Nephron progenitor cell (in vitro differentiated cells): Measurements from ENCODE around the gene CDC42BPA.
"Not testable (repeated sequence)": the region's sequence is repeated elsewhere in the genome, so short reads cannot be mapped to it uniquely, and the experiment has no call there.

Experiments
- DNase-seq: peaks from one replicate; pipeline ENCODE4 v3.0.0; 2021
- H3K27ac Mint-ChIP-seq: 2 replicates; pipeline ENCODE4 v1.8.0; 2021; ENCODE audit warnings: mild to moderate bottlenecking, moderate library complexity, mixed read lengths
- H3K27me3 Mint-ChIP-seq: 2 replicates; pipeline ENCODE4 v1.8.0; 2021; ENCODE audit warnings: mild to moderate bottlenecking, low read depth, mixed read lengths; ENCODE audit not compliant: poor library complexity
- H3K36me3 Mint-ChIP-seq: 2 replicates; pipeline ENCODE4 v1.8.0; 2021; ENCODE audit warnings: low read depth, mixed read lengths
- H3K4me1 Mint-ChIP-seq: 2 replicates; pipeline ENCODE4 v1.8.0; 2021; ENCODE audit warnings: mixed read lengths
- H3K4me3 Mint-ChIP-seq: 2 replicates; pipeline ENCODE4 v1.8.0; 2021; ENCODE audit warnings: mild to moderate bottlenecking, moderate library complexity, mixed read lengths
- H3K9me3 Mint-ChIP-seq: 2 replicates; pipeline ENCODE4 v1.8.0; 2021; ENCODE audit warnings: mild to moderate bottlenecking, moderate library complexity, mixed read lengths
- CTCF ChIP-seq: fragments of 200-600 bp; sonication (generic); IDR thresholded peaks from 2 replicates; pipeline ENCODE4 v1.5.0; 2021; ENCODE audit warnings: antibody characterized with exemption

CDC42BPA gene

DNA sequence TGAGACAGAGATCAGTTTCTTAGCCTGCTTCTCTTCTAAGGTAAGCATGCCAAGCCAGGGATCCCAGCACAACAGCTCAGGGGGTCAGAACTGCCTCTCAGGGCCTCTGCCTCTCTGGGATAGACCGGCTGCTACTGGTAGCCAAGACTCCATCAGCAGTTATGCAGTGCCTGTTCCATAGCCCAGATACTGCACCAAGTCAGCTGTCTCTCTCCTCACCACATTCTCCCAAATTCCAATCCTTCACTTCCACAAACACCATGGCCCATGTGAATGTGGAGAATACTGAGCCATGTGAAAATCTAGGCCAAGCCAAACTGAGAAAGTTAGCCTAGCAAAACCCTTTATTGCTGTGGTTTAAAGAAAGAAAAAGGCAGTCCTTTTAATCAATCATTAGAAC is 37.5 kb downstream of the CDC42BPA start:
- H3K9me3 Mint-ChIP-seq: peaks cover 50% of the 10 kb centered on the region
- no peaks in the 10 kb centered on the region for H3K4me1 Mint-ChIP-seq
- no peaks in the 10 kb centered on the region for H3K27me3 Mint-ChIP-seq
- H3K27ac Mint-ChIP-seq: no peak overlapping the region
- DNase-seq: no peak
- no peak for TF ChIP-seq CTCF
- H3K36me3 Mint-ChIP-seq: peaks cover 53% of the 10 kb centered on the region
- H3K4me3 Mint-ChIP-seq: no peak overlapping the region

GRCh38 chr1:227276156-227276693 is 42.1 kb downstream of the CDC42BPA start:
- not testable (repeated sequence) for H3K27ac Mint-ChIP-seq, H3K27me3 Mint-ChIP-seq, H3K4me1 Mint-ChIP-seq, DNase-seq, H3K4me3 Mint-ChIP-seq
- peaks cover 40% of the 10 kb centered on the region for H3K36me3 Mint-ChIP-seq
- peaks cover 53% of the 10 kb centered on the region for H3K9me3 Mint-ChIP-seq

DNA sequence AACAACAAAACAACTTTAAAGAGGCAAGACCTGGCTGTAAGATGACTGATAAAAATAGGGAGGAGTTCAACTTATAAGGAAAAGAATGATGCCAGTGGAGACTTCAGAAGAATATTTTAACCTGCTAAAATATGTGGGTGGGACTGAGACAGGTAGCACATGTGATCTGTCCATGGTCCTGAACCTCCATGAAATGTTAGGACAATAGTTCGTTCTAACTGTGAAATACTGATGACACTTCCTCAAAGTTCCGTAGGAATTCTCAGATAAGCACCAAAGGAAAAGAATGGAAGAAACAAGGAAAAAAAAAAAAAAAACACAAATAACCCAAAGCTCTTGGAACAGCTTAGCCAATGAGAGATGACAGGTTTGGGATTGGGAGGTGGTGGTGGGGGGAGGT is 44.7 kb downstream of the CDC42BPA start:
- Mint-ChIP-seq H3K27ac (no peak overlapping the region), H3K4me1 (no peaks in the 10 kb centered on the region), H3K27me3 (peaks cover 4% of the 10 kb centered on the region), H3K36me3 (peaks cover 27% of the 10 kb centered on the region), H3K4me3 (no peak overlapping the region), H3K9me3 (peaks cover 43% of the 10 kb centered on the region)
- TF ChIP-seq CTCF: no peak
- peak; percentile 22 for DNase-seq

GRCh38 chr1:227272428-227272827 is 45.9 kb downstream of the CDC42BPA start:
- peaks cover 4% of the 10 kb centered on the region for H3K27me3 Mint-ChIP-seq
- peaks cover 25% of the 10 kb centered on the region for H3K36me3 Mint-ChIP-seq
- no peak for DNase-seq
- H3K4me3 Mint-ChIP-seq: no peak overlapping the region
- peaks cover 37% of the 10 kb centered on the region for H3K9me3 Mint-ChIP-seq
- H3K27ac Mint-ChIP-seq: no peak overlapping the region
- no peaks in the 10 kb centered on the region for H3K4me1 Mint-ChIP-seq
- no peak for TF ChIP-seq CTCF

DNA sequence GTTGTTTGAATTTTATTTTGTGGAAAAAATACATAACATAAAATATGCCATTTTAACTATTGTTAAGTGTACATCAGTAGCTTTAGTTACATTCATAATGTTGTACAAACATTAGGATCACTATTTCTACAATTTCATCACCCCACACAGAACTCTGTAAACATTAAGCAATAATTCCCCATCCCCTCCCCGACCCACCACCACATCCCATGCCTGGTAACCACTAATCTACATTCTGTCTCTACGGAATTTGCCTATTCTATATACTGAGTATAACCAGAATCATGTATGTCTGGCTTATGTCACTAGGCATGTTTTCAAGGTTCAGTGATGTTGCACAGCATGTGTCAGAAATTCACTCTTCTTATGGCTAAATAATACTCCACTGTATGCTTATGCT is 47.7 kb downstream of the CDC42BPA start:
- no peak overlapping the region for H3K27ac Mint-ChIP-seq
- peaks cover 15% of the 10 kb centered on the region for H3K36me3 Mint-ChIP-seq
- no peak overlapping the region for H3K4me3 Mint-ChIP-seq
- TF ChIP-seq CTCF: no peak
- peaks cover 4% of the 10 kb centered on the region for H3K27me3 Mint-ChIP-seq
- DNase-seq: no peak
- H3K9me3 Mint-ChIP-seq: peaks cover 21% of the 10 kb centered on the region
- no peaks in the 10 kb centered on the region for H3K4me1 Mint-ChIP-seq

DNA sequence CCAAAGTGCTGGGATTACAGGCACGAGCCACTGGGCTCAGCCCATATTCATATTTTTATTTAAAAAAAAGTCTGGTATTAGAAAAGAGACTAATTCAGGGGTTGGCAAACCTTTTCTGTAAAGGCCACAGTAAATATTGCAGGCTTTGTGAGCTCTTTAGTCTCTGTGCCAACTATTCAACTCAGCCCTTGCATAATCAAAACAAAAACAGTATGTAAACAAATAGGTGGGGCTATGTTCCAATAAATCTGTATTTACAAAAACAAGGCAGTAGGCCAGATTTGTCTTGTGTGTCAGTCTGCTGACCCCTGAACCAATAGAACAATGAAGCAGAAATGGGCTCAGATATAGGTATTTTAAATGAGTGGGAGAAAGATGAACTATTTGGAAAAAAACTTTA is 49.3 kb downstream of the CDC42BPA start:
- peaks cover 5% of the 10 kb centered on the region for H3K36me3 Mint-ChIP-seq

More for the DNA sequence above, 49.3 kb downstream of the CDC42BPA start:
- no peak for TF ChIP-seq CTCF
- no peak overlapping the region for H3K27ac Mint-ChIP-seq
- H3K9me3 Mint-ChIP-seq: peaks cover 6% of the 10 kb centered on the region
- no peak for DNase-seq
- no peaks in the 10 kb centered on the region for H3K4me1 Mint-ChIP-seq
- H3K4me3 Mint-ChIP-seq: no peak overlapping the region
- H3K27me3 Mint-ChIP-seq: peaks cover 4% of the 10 kb centered on the region
